K562 (cell line): ENCODE data around the gene ABHD13.

ENCODE experiments used
- ATF4 ChIP-seq: fragments of 450-650 bp; formaldehyde crosslinking; IDR thresholded peaks from 2 replicates; pipeline ENCODE4 v1.4.0; 2022; ENCODE audit warnings: mild to moderate bottlenecking, moderate library complexity
- CBX5 ChIP-seq: IDR thresholded peaks from 2 replicates; pipeline ENCODE4 v1.6.1; 2014; ENCODE audit warnings: low read depth, borderline replicate concordance
- CTCF ChIP-seq, 3 experiments: IDR thresholded peaks in 2 of 3; conservative IDR thresholded peaks in 1 of 3; 2 replicates each; pipeline ENCODE4 v1.5.1; 2011 to 2012; ENCODE audit warnings: low read length in 3 of 3, mild to moderate bottlenecking in 3 of 3, control low read depth in 2 of 3, improper control_type of control experiment in 1 of 3, inconsistent platforms in 1 of 3, low read depth in 1 of 3, mixed read lengths in 1 of 3, moderate library complexity in 1 of 3; ENCODE audit not compliant: insufficient read depth in 2 of 3
- FIP1L1 ChIP-seq: fragments of 200-400 bp; formaldehyde crosslinking; IDR thresholded peaks from 2 replicates; pipeline ENCODE4 v1.6.1; 2018; ENCODE audit warnings: mild to moderate bottlenecking, low read depth, low read length; ENCODE audit not compliant: poor library complexity, severe bottlenecking
- MBD1 ChIP-seq: fragments of 250-450 bp; sonication (Bioruptor Pico); IDR thresholded peaks from 2 replicates; pipeline ENCODE4 v1.8.0; 2022; ENCODE audit warnings: inconsistent platforms
- NR2C2 ChIP-seq, 2 experiments: fragments of 200-800 bp in 1 of 2; sonication (Bioruptor generic) in 1 of 2; sonication (generic) in 1 of 2; formaldehyde crosslinking in 1 of 2; IDR thresholded peaks; 2 replicates each; pipeline versions ENCODE4 v1.6.1 to v1.8.0; 2016 to 2022; ENCODE audit warnings: mild to moderate bottlenecking in 1 of 2, missing compliant biosample characterization in 1 of 2, missing genetic modification characterization in 1 of 2, missing genetic modification reagents in 1 of 2
- PKNOX1 ChIP-seq: fragments of 450-650 bp; IDR thresholded peaks from 2 replicates; pipeline ENCODE4 v1.6.1; 2016
- RAD21 ChIP-seq, 2 experiments: fragments of 250-450 bp in 1 of 2; fragments of 450-650 bp in 1 of 2; sonication (Bioruptor Pico) in 1 of 2; formaldehyde crosslinking in 1 of 2; IDR thresholded peaks in 1 of 2; conservative IDR thresholded peaks in 1 of 2; 2 replicates each; pipeline versions ENCODE4 v1.4.0 to v1.8.0; 2020 to 2022; ENCODE audit warnings: mild to moderate bottlenecking in 2 of 2, moderate library complexity in 1 of 2
- SRF ChIP-seq, 2 experiments: fragments of 250-450, 450-650 bp in 1 of 2; sonication (Bioruptor Pico) in 1 of 2; sonication (generic) in 1 of 2; formaldehyde crosslinking; IDR thresholded peaks; 2 replicates each; pipeline versions ENCODE4 v1.5.0 to v1.5.1; 2020 to 2022; ENCODE audit warnings: mild to moderate bottlenecking in 1 of 2, missing genetic modification reagents in 1 of 2

GRCh38 chr13:108223687-108224503 lies 5.7 kb downstream of the ABHD13 start:
- TF ChIP-seq CBX5 (no peak), SRF (CRISPR knock-in tag; IDR thresholded peaks at IDR 0.05) (no peak), ATF4 (CRISPR knock-in tag) (no peak), CTCF (IDR thresholded peaks at IDR 0.05 in 2 of 3, conservative IDR thresholded peaks at IDR 0.05 in 1 of 3; ENCODE audit: insufficient read depth in 2 of 3, low read depth in 1 of 3, low read length in 3 of 3) (no peak), PKNOX1 (no peak), NR2C2 (CRISPR knock-in tag; IDR thresholded peaks at IDR 0.05) (no peak), NR2C2 (tag; IDR thresholded peaks at IDR 0.05) (no peak), RAD21 (CRISPR knock-in tag; conservative IDR thresholded peaks at IDR 0.05 in 1 of 2, IDR thresholded peaks at IDR 0.05 in 1 of 2) (no peak), FIP1L1 (no peak), MBD1 (CRISPR knock-in tag) (no peak)
